Fibroblast of villous mesenchyme (primary cell): ENCODE data around the gene HOXD9. TPM values are rescaled to one million over a fixed set of nuclear protein-coding genes. Genes with fewer than 3 reads are reported as not detected.

ENCODE experiments used
- DNase-seq: peaks from one replicate; pipeline ENCODE4 v3.0.0-alpha.2; 2010; ENCODE audit warnings: low read depth
- H3K4me3 ChIP-seq: 2 replicates; pipeline ENCODE4 v1.5.1; 2011; ENCODE audit warnings: low read depth, mild to moderate bottlenecking, low read length
- CTCF ChIP-seq: IDR thresholded peaks from 2 replicates; pipeline ENCODE4 v1.5.1; 2012; ENCODE audit warnings: low read depth, mild to moderate bottlenecking, low read length; ENCODE audit not compliant: insufficient read depth
- total RNA-seq: library from RNA; depleted of rRNA; stranded (reverse); fragments of >200 nt; gene quantifications from 2 replicates; pipeline ENCODE4 v1.2.3, GENCODE V29; 2012

HOXD9 gene
- total RNA-seq, 1 donor, result 11.2 TPM

- H3K4me3 ChIP-seq, result peak overlapping the region; percentile 48
- DNase-seq, result peak; percentile 68
These were observed 10.0 kb downstream of the HOXD9 start for GRCh38 chr2:176132205-176133171.

GRCh38 chr2:176133389-176133788 is 10.9 kb downstream of the HOXD9 start:
- TF ChIP-seq CTCF, result no peak
- no peak overlapping the region for H3K4me3 ChIP-seq
- no peak for DNase-seq

More at GRCh38 chr2:176132205-176133171, 10.0 kb downstream of the HOXD9 start:
- no peak for TF ChIP-seq CTCF

GRCh38 chr2:176134035-176134434 is 11.5 kb downstream of the HOXD9 start:
- TF ChIP-seq CTCF, result no peak
- H3K4me3 ChIP-seq, result no peak overlapping the region
- DNase-seq, result no peak

GRCh38 chr2:176135035-176135440 is 12.5 kb downstream of the HOXD9 start:
- H3K4me3 ChIP-seq, result no peak overlapping the region
- peak; percentile 57 for DNase-seq
- no peak for TF ChIP-seq CTCF

GRCh38 chr2:176136374-176137251 is 14.1 kb downstream of the HOXD9 start:
- TF ChIP-seq CTCF, result no peak
- H3K4me3 ChIP-seq, result peak overlapping the region; percentile 67
- peak; percentile 66 for DNase-seq

- DNase-seq, result no peak
- no peak for TF ChIP-seq CTCF
- H3K4me3 ChIP-seq, result peak overlapping the region; percentile 67
These were observed 14.7 kb downstream of the HOXD9 start for GRCh38 chr2:176137252-176137580.
